OCI-LY3 (cell line): ENCODE data around the gene CDH4.

Source experiments
- EZH2phosphoT487 ChIP-seq: fragments of 200-600 bp; shearing (Covaris generic); IDR thresholded peaks from 2 replicates; pipeline ENCODE4 v1.6.1; 2018; ENCODE audit warnings: antibody characterized with exemption, mixed run types, low read depth
- TF ChIP-seq, protein P1 (sequence below): fragments of 200-600, 300-600 bp; sonication (generic); IDR thresholded peaks from 2 replicates; pipeline ENCODE4 v1.5.1; 2014; ENCODE audit warnings: antibody characterized with exemption, low read length, low read depth

DNA sequence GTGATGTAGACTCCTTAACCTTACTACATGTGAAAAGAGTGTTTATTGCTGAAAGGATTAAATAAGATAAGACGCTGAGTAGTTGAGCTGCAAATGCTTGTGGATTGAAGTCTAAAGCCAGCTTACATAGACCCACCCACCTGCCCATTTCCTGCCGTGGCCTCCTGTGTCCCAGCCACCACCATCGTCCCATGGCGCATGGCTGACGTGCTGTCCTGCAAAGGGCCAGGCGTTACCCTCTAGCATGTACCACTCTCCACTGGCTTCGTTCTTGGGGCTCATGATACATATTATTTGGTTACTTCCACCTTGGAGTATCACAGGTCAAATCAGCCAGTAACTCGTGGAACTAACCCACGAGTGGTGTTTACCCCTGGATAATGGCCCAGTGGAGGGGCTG lies 181.8 kb downstream of the CDH4 start:
- TF ChIP-seq, protein P1, sequence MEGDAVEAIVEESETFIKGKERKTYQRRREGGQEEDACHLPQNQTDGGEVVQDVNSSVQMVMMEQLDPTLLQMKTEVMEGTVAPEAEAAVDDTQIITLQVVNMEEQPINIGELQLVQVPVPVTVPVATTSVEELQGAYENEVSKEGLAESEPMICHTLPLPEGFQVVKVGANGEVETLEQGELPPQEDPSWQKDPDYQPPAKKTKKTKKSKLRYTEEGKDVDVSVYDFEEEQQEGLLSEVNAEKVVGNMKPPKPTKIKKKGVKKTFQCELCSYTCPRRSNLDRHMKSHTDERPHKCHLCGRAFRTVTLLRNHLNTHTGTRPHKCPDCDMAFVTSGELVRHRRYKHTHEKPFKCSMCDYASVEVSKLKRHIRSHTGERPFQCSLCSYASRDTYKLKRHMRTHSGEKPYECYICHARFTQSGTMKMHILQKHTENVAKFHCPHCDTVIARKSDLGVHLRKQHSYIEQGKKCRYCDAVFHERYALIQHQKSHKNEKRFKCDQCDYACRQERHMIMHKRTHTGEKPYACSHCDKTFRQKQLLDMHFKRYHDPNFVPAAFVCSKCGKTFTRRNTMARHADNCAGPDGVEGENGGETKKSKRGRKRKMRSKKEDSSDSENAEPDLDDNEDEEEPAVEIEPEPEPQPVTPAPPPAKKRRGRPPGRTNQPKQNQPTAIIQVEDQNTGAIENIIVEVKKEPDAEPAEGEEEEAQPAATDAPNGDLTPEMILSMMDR, result no peak
- no peak for TF ChIP-seq EZH2phosphoT487
